ENCODE measurements around the gene ZNF710. TPM values are rescaled to one million over a fixed set of nuclear protein-coding genes. Genes with fewer than 3 reads are reported as not detected.

ZNF710 gene
- polyA plus RNA-seq, 1 of the 3 experiments (the other 2 are of a cell fraction), result 2.7 TPM

DNA sequence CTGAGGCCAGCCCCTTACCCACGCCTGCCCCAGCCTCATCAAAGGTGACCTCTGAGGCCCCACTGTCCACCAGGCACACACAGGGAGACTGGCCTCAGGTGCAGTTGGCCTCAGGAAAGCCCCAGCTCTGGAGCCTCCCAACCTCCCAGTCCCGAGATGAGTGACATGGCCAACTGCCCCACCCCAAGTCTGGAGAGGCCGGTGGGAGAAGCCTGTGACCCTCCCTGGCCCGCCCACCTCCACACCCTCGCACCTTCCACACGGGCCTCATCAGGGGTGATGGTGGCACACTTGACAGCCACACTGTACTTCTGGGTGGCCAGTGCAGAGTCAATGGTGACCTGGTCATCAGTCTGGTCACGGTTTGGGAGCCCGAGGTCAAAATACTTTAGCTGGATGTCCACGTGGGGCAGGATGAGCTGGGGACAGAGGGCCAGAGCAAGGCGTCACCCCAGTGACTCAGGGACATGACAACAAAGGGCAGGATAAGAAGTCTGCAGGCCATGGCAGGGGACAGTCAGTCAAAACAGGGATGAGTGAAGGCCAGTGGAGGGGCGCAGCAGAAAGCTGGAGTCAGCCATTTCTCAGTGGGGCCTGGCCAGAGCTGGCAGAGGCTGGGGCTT lies 89.2 kb downstream of the ZNF710 start:
- WGBS (ENCODE audit: low lambda C conversion rate), result 97% methylated on average over 6 of the region's 11 CpGs
- no peak overlapping the region for H3K9ac ChIP-seq
- DNase-seq, result no peak
- H3K27ac ChIP-seq (ENCODE audit: low read depth in 2 of 2, low read length in 1 of 2), result no peak overlapping the region
- no peak overlapping the region for H2AFZ ChIP-seq (ENCODE audit: low read depth)
- no peak overlapping the region for H3K4me2 ChIP-seq
- ChIA-PET CTCF (interaction anchor here (0.7 kb wide), 1 partner anchor 1138 kb away, joined by 4 read pairs; no protein-coding TSS in a partner anchor), POLR2A (no interaction called here)
- H3K27me3 ChIP-seq (ENCODE audit: insufficient read depth), result no peaks in the 10 kb centered on the region
- peaks cover 0 to under 1% of the 10 kb centered on the region in 2 experiments; a peak in 2 of 4 replicates for H3K4me1 ChIP-seq (ENCODE audit: control insufficient read depth in 1 of 2, insufficient read depth in 2 of 2, low read depth in 1 of 2, low read length in 1 of 2)
- H4K20me1 ChIP-seq (ENCODE audit: insufficient read depth), result no peaks in the 10 kb centered on the region
- H3K36me3 ChIP-seq (replicated peaks in 1 of 2; ENCODE audit: control insufficient read depth in 1 of 2, insufficient read depth in 2 of 2, low read length in 1 of 2), result peaks cover 0 to 6% of the 10 kb centered on the region in 2 experiments
- TF ChIP-seq EZH2phosphoT487 (IDR thresholded peaks at IDR 0.05; ENCODE audit: borderline replicate concordance, low read depth) (no peak), SMC3 (IDR thresholded peaks at IDR 0.05; ENCODE audit: low read depth, low read length) (no peak), TCF12 (IDR thresholded peaks at IDR 0.05) (no peak), NFIC (IDR thresholded peaks at IDR 0.05; ENCODE audit: borderline replicate concordance) (no peak), CHD2 (IDR thresholded peaks at IDR 0.05; ENCODE audit: low read length, partially characterized antibody) (no peak), SIN3A (IDR thresholded peaks at IDR 0.05; ENCODE audit: borderline replicate concordance, low read depth, low read length) (no peak), FOXM1 (IDR thresholded peaks at IDR 0.05; ENCODE audit: low read depth) (no peak), MEF2A (IDR thresholded peaks at IDR 0.05; ENCODE audit: borderline replicate concordance, low read depth) (no peak), POLR2AphosphoS5 (IDR thresholded peaks at IDR 0.05; ENCODE audit: low read depth, low read length) (no peak), GABPA (IDR thresholded peaks at IDR 0.05; ENCODE audit: low read depth) (no peak), FOXJ3 (CRISPR knock-in tag; IDR thresholded peaks at IDR 0.05) (no peak)
- TF ChIP-seq, protein P1, sequence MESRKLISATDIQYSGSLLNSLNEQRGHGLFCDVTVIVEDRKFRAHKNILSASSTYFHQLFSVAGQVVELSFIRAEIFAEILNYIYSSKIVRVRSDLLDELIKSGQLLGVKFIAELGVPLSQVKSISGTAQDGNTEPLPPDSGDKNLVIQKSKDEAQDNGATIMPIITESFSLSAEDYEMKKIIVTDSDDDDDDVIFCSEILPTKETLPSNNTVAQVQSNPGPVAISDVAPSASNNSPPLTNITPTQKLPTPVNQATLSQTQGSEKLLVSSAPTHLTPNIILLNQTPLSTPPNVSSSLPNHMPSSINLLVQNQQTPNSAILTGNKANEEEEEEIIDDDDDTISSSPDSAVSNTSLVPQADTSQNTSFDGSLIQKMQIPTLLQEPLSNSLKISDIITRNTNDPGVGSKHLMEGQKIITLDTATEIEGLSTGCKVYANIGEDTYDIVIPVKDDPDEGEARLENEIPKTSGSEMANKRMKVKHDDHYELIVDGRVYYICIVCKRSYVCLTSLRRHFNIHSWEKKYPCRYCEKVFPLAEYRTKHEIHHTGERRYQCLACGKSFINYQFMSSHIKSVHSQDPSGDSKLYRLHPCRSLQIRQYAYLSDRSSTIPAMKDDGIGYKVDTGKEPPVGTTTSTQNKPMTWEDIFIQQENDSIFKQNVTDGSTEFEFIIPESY (IDR thresholded peaks at IDR 0.05; ENCODE audit: borderline replicate concordance, low read depth), result no peak
- TF ChIP-seq, protein P2, sequence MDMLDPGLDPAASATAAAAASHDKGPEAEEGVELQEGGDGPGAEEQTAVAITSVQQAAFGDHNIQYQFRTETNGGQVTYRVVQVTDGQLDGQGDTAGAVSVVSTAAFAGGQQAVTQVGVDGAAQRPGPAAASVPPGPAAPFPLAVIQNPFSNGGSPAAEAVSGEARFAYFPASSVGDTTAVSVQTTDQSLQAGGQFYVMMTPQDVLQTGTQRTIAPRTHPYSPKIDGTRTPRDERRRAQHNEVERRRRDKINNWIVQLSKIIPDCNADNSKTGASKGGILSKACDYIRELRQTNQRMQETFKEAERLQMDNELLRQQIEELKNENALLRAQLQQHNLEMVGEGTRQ (IDR thresholded peaks at IDR 0.05; ENCODE audit: borderline replicate concordance, low read depth, low read length), result no peak
- TF ChIP-seq, protein P3, sequence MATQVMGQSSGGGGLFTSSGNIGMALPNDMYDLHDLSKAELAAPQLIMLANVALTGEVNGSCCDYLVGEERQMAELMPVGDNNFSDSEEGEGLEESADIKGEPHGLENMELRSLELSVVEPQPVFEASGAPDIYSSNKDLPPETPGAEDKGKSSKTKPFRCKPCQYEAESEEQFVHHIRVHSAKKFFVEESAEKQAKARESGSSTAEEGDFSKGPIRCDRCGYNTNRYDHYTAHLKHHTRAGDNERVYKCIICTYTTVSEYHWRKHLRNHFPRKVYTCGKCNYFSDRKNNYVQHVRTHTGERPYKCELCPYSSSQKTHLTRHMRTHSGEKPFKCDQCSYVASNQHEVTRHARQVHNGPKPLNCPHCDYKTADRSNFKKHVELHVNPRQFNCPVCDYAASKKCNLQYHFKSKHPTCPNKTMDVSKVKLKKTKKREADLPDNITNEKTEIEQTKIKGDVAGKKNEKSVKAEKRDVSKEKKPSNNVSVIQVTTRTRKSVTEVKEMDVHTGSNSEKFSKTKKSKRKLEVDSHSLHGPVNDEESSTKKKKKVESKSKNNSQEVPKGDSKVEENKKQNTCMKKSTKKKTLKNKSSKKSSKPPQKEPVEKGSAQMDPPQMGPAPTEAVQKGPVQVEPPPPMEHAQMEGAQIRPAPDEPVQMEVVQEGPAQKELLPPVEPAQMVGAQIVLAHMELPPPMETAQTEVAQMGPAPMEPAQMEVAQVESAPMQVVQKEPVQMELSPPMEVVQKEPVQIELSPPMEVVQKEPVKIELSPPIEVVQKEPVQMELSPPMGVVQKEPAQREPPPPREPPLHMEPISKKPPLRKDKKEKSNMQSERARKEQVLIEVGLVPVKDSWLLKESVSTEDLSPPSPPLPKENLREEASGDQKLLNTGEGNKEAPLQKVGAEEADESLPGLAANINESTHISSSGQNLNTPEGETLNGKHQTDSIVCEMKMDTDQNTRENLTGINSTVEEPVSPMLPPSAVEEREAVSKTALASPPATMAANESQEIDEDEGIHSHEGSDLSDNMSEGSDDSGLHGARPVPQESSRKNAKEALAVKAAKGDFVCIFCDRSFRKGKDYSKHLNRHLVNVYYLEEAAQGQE (IDR thresholded peaks at IDR 0.05; ENCODE audit: low read depth, low read length), result no peak
- TF ChIP-seq, protein P4, sequence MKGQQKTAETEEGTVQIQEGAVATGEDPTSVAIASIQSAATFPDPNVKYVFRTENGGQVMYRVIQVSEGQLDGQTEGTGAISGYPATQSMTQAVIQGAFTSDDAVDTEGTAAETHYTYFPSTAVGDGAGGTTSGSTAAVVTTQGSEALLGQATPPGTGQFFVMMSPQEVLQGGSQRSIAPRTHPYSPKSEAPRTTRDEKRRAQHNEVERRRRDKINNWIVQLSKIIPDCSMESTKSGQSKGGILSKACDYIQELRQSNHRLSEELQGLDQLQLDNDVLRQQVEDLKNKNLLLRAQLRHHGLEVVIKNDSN (IDR thresholded peaks at IDR 0.05; ENCODE audit: borderline replicate concordance, low read depth), result no peak
- TF ChIP-seq, protein P5, sequence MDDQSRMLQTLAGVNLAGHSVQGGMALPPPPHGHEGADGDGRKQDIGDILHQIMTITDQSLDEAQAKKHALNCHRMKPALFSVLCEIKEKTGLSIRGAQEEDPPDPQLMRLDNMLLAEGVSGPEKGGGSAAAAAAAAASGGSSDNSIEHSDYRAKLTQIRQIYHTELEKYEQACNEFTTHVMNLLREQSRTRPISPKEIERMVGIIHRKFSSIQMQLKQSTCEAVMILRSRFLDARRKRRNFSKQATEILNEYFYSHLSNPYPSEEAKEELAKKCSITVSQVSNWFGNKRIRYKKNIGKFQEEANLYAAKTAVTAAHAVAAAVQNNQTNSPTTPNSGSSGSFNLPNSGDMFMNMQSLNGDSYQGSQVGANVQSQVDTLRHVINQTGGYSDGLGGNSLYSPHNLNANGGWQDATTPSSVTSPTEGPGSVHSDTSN (IDR thresholded peaks at IDR 0.05), result no peak
- TF ChIP-seq, protein P6, sequence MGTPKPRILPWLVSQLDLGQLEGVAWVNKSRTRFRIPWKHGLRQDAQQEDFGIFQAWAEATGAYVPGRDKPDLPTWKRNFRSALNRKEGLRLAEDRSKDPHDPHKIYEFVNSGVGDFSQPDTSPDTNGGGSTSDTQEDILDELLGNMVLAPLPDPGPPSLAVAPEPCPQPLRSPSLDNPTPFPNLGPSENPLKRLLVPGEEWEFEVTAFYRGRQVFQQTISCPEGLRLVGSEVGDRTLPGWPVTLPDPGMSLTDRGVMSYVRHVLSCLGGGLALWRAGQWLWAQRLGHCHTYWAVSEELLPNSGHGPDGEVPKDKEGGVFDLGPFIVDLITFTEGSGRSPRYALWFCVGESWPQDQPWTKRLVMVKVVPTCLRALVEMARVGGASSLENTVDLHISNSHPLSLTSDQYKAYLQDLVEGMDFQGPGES (IDR thresholded peaks at IDR 0.05; ENCODE audit: low read depth, low read length), result no peak
- no peak overlapping the region for H3K4me3 ChIP-seq (ENCODE audit: low read depth in 2 of 2, low read length in 1 of 2)
- no peaks in the 10 kb centered on the region for H3K9me3 ChIP-seq
- no peaks in the 10 kb centered on the region for H3K9me2 ChIP-seq
- H3K79me2 ChIP-seq (ENCODE audit: insufficient read depth), result no peaks in the 10 kb centered on the region
- H3F3A ChIP-seq (replicated peaks; ENCODE audit: insufficient read depth), result no peaks in the 10 kb centered on the region
